NCI-H2227 (cell line): Measurements from ENCODE around the gene KLF15.

Experiments used
- DNase-seq: peaks from one replicate; lab custom pipeline; 2025; ENCODE audit not compliant: unreplicated experiment; lab: John Stamatoyannopoulos, UW

Gene KLF15

GRCh38 chr3:126307591-126308393, 49.4 kb downstream of the KLF15 start:
- no peak for DNase-seq

DNA sequence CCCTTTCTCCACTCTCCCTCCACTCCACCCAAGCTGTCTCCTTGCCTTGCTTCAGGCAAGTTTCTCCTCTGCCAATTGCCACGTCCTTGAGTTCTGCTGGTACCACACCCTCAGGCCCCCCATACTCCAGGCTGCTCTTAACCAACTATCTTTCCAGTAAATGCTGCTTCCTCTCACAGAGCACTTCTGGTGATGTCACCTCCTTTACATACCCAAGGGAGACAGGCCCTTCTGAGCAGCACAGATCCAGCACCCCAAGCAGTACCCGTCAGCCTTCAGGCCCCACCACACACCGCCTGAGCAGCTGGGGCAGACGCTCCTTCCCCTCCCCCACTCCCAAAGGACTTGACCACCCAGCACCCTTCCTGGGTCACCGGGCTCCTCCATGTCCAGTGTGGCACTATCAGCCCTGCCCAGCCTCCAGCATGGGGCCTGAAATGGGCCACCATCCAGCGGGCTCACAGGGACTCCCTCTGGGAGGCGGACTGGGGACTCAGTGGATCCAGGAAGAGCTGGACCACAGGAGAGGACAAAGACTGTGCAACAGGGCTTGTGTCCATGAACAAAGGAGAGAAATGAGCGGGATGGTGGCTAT, 50.2 kb downstream of the KLF15 start:
- no peak for DNase-seq

GRCh38 chr3:126306397-126306796, 50.8 kb downstream of the KLF15 start:
- no peak for DNase-seq

DNA sequence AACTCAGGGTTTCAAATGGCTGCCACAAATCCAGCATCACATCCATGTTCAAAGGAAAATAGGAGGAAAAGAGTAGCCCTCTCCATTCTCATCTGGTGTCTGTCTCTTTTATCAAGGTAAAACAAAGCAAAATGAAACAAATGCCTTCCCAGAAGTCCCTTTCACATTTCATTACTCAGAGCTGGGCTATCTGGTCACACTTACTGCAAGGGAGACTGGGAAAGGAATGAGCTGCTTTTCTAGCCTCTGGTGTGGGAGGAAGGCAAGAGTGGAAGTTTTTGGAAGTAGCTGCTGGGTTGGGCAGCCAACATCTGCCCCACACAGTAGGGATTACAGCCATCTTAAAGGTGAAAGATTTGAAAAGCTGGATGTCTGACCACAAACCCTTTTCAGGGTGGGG, 51.8 kb downstream of the KLF15 start:
- DNase-seq = no peak

DNA sequence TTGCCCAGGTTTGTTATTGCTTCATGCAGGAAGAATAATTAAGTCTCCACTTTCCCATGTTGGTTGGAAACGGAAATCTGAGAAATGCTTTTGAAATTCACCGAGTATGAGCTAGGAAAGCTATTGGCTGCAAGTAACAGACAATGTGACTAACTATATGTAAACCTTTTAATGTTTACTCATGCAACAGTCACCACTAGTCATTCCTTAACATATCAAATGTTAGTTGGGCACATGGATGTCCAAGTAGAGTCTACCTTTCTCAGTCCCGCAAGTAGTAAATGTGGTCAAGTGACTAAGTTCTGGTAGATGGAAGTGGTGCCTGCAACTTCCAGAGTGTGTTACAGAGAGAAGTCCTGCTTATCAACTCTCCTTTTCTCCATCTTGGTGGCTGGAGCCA, 52.5 kb downstream of the KLF15 start:
- no peak for DNase-seq

DNA sequence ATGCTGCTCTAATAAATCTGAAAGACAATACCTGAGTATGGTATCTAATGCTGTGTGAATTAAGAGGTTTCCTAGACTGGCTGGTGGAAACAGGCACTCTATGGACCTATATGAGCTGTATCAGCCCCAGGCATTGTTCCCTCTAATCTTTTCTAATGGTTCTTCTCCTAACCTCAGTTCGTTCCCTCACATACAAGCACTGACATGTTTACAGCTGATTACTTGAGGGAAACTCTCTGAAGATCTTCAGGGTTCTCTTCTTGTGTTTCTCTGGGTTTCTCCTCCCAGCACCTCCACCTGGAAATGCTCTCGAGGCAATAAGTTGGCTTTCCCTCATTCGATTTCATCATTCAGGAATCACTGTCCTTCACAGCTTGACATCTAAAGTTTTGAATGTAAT, 52.9 kb downstream of the KLF15 start:
- no peak for DNase-seq

GRCh38 chr3:126303272-126303671, 53.9 kb downstream of the KLF15 start:
- DNase-seq = no peak

DNA sequence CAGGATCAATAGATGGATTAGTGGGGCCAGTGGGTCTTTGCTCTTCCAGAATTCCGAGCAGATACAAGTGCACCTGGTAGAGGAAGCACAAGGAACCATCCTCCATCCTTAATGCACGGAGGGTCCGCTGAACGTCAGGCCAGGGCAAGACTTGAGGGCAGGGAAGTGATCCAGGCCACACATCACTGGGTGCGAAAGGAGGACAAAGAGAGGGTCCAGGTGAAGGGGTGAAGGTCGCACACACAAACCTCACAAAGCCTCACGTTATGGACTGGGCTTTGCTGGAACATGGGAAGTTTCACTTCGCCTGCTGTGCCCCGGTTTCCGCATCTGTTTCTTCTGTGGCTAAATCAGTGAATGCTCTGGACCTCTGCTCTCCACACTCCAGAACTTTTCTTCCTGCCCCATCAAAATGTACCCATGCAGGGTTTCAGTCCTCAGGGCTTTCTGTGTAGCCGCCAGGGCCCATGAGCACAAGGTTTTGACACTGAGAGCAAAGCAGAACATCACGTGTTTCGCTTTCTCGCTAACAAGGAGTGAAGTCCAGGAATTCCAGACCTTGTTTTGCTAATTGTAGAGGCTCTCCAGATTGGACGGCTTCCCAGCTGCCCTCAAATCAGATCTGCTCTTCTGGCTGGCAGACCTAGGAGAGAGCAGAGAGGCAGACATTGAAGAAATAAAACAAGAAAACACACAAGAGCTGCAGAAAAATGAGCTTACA, 56.3 kb downstream of the KLF15 start:
- no peak for DNase-seq

DNA sequence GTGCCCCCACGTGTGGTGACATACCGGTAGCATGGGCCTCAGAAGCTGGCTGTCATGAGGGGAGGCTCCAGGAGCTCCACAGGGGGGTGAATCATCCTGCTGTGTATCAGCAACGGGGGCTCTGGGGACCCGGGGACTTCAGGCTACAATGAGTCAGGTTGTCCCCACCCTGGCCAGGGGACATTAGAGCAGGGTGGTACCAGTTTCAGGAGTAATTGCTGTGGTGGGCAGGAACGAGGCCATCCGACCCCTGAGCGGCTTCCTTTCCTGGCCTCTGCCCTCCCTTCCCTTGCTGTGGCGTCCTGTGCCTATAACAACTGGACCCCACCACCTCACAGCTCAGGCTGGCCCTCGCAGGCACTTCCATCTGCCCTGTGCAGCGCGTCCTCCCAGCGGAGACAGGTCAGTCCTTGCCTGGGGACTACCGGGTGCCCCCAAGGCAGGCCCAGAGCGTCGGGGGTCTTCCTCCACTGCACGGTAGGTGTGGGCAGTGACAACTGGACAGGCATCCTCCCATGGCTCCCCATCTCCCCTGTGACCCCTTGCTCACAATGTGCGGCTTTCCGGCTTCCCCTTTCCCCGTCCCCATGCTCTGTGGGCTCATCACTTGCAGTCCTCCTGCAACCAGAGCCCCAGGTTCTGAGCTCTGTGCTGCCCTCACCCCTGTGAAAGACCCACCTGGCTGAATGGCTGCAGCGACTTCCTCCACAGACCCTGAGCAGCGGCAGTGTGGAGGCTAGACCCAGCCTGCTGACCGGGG, 57.0 kb downstream of the KLF15 start:
- DNase-seq = no peak

- no peak for DNase-seq
Measured at GRCh38 chr3:126295407-126295939, 61.7 kb downstream of the KLF15 start.

- DNase-seq = no peak
Measured at GRCh38 chr3:126294211-126294808, 62.9 kb downstream of the KLF15 start.

- no peak for DNase-seq
Measured at GRCh38 chr3:126293370-126294082, 63.7 kb downstream of the KLF15 start.
